HS-5 (cell line): ENCODE results near the gene BMPER.

Experiments
- DNase-seq: peaks from one replicate; pipeline ENCODE4 v3.0.0-alpha.2; 2012; ENCODE audit warnings: low read depth

The BMPER gene

DNA sequence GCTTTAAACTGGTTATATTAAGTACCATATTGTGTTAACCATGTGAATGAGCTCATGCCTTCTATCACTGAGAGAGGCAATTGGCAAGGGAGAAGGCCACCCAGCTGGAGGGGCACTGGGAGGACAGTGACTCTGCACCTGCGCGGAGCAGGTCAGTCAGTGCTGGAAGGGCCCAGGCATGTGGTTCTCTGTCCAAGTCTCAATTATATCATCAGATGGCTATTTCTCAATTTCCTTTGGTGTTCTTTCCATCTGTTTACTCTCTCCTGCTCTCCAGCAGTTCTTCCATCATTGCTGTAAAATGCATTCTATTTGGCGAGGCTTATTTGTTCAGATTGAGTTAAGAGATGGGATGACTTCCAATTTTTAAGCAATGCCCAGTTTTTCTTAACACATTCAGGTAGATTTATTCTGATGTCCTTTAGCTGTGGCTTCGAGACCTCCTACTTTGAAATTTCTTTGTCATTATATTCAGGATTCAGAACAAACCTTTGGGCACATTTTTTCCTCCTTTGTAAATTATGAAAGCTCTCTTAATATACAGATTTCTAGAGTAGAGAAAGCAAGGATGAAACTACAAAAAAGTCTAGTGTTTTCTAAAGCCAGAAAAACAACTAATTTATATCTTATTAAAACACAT is 159.3 kb downstream of the BMPER start:
- no peak for DNase-seq

DNA sequence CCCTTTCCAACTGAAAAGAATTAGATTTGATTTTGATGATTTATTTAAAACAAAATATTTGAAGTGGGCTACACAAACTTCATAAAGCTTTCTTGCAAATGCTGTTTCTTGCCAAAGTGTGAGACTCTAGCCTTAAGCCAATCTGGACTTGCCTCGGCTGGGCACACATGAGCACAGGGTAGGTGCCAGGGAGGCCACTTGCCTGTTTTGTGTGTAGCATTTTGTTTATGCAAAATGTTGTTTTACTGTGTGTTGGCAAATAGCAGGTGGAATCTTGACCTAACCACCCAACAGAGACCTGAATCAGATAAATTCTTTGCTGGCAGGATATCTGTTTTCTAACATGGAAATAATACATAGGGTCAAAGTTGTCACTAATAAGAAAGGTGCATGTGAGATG is 161.1 kb downstream of the BMPER start:
- DNase-seq = no peak

DNA sequence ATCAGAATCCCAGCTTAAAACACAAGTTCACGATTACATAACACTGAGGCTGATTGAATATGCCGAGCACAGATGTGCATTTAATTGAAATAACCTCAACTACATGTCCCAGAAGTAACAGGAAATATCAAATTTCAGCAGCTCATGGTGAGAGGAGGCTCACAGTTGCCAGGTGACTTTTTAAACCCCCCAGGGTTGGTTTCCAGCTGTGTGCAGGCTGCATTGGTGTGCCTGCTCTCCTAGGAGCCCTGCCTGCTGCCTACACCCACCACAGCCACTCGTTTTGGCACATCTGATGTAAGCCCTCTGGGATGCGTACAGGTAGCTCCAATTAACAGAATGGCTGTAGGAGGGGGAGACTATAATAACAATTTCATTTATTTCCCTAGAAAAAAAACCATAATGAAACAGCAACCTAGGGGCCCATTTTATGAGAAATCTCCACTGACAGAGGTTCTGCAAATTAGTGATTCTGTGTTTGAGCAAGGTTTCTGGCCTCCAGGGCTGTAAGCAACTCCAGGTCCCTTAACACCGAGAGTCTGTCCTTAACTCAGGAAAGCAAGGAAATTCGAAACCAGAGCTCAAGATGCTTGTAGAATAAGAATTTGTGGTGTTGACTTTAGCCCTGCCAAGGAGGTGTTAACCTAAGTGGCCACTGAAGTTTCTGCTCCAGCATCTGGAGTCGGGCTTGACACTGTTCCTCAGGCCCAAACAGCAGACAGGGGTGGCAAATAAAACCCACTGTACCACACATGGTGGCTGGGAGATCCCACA is 161.9 kb downstream of the BMPER start:
- DNase-seq = no peak

DNA sequence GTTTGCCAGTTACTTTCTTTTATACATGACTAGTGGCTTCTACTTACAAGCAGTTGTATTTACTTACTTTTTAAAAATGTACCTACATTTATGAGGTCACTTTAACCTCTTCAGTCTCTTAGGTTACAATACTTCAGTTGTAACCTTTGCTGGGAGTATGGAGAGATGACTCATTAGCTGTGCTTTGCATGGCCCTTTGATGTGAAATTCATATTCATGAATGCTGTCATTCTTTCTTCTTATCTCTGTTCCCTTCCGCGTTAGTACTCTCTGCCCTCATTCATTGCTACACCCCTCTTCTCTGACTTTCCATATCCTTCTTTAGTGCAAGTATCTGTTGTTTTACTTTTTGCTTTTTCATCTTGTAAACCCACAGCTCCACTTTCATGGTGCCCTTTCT is 164.3 kb downstream of the BMPER start:
- no peak for DNase-seq

DNA sequence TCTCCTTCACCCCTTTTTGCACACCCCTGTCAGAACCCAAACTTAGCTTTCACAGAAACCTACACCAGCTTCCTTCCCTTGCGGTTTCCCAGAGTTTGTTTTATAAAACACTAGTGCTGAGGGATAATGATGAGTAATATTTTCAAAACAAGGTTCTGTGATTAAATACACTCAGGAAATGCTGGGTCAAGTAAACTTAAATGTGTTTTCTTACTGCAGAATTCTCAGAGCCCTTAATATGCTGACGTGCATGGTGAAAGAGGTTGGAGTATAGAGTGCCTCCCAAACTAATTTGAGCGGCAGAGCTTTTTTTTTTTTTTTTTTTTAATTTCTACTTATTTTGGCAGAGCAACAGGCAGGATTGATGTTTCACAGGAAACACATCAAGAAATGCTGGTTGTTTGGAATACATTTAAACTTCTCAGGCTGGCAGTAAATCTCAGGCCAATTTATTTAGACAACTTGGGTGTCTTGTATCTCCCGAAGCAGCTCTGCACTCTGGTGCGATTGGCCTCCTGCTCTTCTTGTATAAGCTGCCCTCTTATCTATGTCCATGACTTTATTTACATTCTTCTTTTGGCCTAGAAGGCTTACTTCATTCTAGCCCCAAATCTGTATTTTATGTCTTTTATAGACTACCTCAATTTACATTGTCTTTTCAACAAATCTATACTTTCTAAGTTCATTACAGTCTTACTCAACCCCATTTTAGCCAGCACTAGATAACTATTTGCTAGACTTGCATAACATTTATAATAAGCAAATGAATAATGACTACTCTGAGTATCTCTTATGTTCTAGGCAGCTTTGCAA is 165.4 kb downstream of the BMPER start:
- no peak for DNase-seq

DNA sequence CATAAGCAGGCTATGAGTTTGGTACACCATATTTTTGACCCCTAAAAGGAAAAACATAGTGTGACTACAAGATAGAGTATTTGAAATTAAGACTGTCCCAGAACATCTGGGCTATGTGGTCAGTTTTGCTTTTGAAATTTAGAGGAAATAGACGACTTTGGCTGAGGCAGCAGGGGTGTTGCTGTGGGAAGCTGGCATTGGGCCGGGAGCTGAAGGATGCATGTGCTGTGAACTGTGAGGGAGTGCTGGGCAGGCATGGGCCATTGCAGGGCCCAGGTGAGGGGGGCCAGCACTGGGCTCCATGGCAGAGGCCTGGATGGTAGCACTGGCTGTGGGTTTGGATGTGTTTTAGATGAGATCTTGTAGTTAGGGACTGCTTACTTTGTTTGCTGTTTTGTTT is 168.3 kb downstream of the BMPER start:
- no peak for DNase-seq

DNA sequence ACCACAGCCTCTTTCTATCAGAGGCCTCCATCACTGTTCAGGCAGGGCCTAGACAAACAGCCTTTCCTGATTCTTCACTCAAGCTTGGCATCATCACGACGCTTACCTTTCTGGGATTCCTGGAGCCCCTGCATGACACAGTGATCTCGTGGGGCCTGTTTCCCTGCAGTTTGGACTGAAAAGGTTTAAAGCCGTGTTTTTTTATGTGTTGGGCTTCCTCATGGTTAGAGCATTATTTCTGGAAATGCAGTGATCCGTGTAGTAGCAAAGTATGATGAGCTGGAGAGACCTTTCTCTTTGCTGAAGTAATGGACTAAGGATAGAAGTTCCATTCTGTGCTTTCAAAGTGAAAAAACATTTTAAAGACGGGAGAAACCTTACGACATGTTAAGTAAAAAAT is 169.1 kb downstream of the BMPER start:
- DNase-seq = no peak

DNA sequence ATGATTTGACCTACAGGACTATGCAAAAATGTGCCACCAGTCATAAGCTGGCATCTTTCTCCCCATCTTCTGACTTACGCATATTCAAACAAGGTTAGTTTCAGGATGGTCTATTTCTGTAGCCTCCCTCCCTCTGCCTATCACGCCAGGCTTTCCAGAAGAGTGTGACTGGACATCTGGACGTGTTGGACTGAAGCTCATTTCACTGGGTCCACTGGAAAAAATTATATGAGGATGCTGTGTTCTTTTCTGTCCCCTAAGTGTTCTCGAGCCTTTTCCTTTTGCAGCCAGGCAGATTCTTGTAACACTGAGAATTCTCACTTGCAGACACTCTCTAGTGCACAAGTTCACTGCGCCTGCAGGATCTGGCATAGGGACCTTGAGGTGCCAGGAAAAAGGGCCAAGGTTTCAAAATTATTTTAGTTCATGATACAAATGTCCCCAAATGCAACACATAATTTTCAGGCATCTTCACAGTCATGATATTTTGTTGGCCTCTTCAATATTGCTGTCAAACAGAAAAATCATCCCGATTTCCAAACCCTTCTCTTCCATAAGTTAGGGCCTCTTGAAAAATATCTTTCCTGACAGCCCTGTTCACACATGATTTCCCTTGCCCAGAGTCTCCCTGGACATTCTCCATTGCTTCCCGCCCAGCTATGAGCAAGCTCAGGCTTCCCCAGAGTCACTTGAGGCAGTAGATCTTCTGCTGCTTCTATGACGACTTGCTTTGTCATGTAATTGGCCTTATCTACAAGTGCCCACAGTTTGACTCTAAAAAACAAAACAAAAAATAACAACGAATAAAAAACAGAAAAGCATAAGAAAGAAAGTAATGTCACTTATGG is 170.4 kb downstream of the BMPER start:
- no peak for DNase-seq

DNA sequence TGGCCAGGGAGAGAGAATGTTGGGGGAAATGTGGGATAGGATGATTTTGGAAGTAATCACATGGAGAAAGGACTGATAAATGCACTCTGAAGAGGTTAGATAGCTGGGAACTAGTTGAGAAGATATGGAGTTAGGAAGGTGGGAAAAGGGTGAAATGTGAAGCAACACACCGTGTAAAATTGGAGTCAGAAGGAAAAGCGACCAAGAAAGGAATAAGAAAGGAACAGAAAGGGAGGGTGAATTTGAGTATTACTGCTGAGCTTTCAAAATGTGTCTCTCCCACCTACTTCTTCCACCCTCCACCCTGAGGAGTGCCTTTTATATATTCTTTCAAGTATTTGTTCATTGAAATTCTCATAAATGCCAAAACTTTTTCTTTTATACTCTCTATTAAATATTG is 171.8 kb downstream of the BMPER start:
- no peak for DNase-seq

DNA sequence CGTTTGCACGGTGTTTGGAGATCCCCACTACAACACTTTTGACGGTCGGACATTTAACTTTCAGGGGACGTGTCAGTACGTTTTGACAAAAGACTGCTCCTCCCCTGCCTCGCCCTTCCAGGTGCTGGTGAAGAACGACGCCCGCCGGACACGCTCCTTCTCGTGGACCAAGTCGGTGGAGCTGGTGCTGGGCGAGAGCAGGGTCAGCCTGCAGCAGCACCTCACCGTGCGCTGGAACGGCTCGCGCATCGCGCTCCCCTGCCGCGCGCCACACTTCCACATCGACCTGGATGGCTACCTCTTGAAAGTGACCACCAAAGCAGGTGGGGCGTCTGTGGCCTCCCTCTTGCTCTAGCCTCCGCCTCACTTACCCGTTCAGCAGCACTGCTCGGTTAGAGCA is 173.5 kb downstream of the BMPER start:
- no peak for DNase-seq

DNA sequence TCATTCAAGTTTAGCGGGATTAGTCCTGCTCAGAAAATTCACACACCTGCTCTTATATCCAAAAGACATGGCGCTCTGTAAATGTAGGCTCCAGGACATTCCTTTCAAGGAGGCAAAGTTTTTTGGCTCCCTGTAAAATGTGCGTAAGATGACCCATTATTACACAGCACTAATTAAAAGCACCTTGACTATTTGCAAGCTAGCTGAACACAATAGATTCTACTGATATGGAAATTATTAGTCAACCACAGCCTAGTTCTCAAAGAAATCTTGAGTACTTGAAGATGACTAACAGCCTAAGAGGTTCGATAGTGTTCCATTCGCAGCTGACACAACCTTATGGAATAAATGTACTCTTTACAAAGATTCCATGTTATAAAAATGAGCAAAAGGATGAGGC is 175.2 kb downstream of the BMPER start:
- no peak for DNase-seq

DNA sequence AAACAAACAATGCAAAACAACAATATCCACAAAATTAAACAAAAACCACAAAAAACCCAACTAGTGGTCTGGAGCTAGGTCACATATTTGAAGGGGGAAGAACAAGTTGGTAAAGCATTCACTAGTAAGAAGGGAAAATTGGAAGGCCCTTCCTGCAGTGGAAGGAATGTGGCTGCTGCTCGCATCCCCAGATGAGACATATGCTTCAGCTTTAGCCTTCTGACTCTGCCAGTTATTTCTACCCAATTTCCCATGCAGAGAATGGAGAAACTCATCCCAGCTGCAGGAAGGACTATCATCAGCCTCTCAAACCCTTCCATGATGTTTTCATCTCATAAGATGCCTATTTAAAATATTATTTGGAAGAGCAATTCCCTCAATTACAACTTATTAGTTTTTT is 176.6 kb downstream of the BMPER start:
- DNase-seq = no peak

DNA sequence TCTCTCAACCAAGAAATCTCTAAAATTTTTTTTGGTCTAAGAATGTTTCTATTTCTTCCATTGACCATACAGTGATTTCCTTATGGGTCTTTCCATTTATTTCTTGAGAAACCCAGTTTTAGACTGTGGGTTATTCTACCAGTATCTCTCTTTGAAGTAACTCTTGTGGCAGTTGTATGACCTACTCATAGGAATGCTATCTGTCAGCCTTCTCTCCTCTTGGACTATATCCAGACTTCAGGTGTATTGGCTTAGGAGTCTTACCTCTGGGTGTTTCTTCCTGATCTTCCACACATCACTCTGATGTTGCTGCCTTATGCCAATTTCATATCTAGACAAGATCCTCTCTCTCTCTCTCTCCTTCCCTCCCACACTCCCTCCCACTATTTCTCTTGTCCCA is 178.1 kb downstream of the BMPER start:
- no peak for DNase-seq

DNA sequence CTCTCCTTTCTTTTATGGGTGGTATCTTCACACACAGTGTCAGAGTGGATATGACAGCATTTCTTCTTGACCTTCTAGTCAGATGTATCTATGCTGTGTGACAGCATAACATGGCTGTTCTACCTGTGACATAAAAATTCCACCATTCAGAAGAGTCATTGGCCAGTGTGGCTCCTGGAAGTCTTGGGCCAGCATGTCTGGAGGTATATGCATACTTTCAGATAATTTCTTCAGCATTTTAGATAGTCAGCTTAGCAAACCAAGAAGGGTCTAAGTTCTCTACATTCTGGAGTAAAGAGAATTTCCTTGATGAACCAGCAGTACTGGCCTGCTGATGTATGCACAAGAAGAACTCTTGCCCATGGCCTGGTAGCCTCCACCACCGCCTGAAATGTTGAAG is 179.3 kb downstream of the BMPER start:
- DNase-seq = no peak

DNA sequence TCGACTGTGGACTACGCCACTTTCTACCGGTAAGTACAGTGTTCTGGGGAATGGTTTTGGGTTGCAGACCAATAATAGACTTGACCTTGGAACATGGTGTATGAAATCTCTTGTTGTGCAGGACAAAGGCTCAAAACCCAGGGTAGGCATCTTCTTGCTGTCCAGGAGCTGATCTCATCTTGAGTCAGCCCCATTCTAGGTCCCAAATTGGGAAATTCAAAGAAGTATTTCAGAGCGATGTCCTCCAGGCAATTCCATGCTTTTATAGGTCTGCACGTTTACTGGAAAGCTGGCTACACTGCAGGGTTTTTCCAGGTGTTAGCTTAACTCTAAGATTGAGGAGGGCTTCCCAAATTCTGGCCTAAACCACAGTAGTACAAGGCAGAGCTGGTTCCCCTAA is 180.7 kb downstream of the BMPER start:
- no peak for DNase-seq

DNA sequence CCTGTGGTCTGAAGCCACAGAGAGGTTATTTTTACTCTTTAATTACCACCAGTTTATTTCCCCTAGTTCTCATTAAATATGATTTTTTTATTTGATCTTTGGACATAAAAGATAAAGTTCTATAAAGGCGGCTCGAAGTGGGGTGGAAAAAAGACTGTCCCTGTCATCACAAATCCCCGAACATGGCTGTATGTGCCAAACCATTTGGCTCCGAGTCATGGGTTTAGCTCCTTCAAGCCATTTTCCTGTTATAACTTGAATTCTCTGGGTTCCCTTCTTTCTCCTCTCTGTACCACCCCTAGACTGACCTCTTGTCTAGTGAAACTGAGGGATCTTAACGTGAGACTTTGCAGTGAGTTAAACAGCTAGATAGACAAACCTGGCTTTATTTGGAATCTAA is 181.6 kb downstream of the BMPER start:
- DNase-seq = no peak

DNA sequence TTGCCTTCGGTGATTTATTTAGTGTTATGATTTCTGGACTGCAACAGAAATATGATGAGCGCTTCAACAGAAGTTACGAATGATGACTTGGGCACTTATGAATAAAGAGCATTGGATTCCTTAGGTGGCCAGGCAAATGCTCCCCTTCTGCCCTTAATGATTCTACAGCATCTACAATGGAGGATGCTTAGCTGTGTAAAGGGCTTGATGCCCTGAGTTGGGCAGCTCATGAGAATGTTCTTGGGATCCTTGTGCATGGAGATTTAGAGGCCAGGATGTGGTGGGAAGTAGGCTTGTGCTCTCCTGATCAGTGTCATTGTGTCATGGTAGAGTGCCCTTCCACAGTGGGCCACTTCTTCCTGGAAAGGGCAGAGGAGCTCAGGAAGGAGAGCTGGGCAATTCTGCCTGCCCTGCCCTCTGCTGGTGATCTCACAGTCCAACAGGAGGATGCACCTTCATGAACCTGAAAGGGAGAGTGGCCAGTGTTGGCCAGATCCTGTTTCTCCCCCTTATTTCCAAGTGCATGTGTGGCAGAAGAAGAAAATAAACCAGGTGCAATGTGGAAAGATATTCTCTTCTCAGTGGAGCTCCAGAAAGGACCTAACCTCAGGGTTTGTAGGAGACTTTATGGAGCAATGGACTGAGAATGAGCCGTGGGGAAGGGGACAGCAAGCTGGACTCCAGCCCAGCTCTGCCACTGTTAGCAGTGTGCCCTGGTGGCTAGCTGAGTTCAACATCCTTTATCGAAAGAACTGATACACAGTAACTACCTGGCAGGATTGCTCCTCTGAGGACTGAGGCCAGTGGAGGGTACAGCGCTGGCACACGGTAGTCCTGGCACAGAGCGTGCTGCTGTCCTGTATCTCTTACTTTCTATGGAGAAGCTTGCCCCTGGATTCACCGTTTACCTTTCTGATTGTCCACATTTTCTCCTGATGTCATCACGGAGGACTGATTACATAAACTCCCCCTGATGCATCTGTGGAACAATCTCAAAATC is 182.9 kb downstream of the BMPER start:
- no peak for DNase-seq

DNA sequence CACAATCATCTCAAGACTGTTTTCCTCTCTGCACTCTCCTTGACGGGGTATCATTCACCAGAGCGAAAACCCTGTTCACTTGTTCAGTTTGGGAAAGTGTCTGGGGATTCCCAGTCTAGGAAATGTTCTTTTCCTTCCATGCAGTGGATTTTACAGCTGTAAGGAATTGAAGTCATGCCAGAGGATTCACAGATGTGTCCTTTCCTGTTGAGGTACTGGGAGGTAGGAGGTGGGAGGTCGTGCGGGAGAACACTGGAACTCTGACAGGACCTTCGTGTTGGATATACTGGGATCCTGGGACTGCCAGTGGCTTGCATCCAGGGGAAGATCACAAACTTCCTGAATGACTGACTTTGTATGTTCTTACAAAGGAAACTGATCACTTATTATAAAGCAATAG is 185.5 kb downstream of the BMPER start:
- DNase-seq = no peak

DNA sequence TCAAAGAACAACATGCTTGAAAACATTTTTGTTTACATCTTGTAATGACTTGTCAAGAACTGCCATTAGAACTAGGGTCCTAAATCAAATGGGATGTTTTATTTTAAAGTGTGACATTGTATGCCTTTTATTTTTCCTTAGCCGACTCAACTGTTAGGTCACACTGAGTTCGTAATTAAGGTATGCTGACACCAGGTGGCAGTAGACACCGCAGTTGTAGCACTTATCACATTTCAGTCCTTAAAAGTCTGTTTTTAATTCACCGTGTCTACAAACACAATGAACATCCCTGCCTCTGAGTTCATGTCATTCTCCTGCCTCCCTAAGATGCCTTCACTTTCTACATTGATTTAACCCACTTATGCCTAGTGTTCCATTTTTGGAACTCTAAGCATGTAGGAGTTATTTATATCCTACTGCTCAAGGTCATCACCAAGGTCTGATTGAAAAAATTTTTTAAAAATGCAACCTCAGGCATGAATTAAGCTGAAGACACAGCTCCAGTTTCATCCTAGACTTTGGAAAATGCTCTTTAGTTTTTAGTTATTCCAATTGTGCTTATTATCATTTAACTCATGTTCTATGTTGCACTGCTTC is 186.1 kb downstream of the BMPER start:
- DNase-seq = no peak

DNA sequence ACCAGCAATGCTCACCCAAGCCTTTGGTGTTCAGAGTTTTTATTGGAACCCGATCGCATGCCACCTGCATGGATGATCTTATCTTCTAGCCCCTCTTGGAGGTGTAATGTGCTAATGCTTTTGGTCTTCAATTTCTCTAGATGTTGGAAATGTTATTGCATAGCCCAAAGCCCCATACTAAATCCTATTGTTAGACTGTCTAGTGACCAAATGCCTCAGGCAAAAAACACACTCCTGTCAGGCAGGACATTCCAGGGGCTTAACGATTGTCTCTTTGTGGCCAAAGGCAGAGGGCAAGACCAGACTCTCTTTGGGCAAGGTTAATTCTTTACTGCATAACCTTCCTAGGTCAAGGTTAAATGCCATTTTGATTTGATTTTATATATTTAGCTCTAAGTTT is 187.9 kb downstream of the BMPER start:
- DNase-seq = no peak
